ENCODE measurements around the gene PPP2R2D. TPM values are rescaled to one million over a fixed set of nuclear protein-coding genes. Genes with fewer than 3 reads are reported as not detected.

PPP2R2D gene
- polyA plus RNA-seq (ENCODE audit: insufficient read length in 4 of 4), result 10 to 100 TPM; 43.2 to 52.5 (median 45.3) TPM

DNA sequence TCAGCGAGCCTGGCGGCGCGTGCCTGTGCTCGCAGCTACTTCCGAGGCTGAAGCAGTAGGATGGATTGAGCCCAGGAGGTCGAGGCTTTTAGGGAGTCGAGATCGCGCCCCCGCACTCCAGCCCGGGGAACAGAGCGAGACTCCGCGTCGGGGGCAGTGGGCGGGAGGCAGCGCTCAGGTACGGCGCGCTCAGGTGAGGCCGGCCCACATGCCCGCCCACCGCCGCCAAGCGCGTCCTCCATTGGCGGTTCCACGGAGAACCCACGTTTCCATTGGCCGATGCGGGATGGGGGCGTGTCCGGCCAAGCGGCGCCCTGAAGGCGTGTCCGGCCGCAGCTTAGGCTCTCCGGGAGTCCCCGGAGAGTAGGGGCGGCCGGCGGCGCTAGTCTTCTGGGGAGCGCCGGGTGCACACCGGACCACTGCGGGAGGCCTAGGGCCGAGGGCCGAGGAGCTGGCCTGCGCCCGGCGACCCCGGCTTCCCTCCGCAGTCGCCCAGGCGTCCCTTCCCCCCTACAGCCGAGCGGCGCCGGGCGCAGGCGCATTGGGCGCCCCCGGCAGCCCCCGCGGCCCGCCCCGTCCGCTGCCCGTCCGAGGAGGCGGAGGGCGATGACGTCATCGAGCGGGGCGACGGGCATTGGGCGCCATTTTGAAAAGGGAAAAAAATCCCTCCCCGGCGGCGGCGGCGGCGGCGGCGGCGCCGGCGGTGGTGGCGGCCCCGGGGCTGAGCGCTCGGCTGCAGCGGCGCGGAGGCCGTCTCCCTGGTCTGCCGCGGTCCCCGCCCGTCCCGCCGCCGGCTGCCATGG lies at the start of gene PPP2R2D:
TSS of gene PPP2R2D (plus strand) at position 659 of the 803 bp plus-strand sequence. CDS start at position 800, 141 bp downstream.
- DNase-seq (ENCODE audit: low read depth in 4 of 4, low spot score in 3 of 4), result peak; percentile 87 to 90 (median 90)

DNA sequence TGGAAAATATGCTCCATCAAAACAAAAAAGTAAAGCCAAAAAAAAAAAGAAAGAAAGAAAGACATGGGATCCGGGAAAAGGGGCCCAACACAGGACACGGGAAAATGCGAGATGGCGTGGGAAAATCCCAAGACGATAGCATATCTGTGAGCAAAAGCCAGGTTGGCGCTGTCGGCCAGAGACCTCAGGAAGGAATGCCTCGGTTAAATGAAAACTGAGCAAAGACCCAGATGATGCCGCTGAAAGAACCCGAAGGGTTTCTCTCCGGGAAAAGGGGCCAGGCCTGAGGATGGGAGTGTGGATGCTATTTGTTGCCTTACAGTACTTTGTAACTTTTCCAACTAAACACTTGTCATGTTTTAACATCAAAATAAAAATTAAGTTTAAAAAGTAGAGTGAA lies 49.5 kb upstream of the PPP2R2D start:
- DNase-seq (ENCODE audit: low read depth in 4 of 4, low spot score in 3 of 4), result no peak

DNA sequence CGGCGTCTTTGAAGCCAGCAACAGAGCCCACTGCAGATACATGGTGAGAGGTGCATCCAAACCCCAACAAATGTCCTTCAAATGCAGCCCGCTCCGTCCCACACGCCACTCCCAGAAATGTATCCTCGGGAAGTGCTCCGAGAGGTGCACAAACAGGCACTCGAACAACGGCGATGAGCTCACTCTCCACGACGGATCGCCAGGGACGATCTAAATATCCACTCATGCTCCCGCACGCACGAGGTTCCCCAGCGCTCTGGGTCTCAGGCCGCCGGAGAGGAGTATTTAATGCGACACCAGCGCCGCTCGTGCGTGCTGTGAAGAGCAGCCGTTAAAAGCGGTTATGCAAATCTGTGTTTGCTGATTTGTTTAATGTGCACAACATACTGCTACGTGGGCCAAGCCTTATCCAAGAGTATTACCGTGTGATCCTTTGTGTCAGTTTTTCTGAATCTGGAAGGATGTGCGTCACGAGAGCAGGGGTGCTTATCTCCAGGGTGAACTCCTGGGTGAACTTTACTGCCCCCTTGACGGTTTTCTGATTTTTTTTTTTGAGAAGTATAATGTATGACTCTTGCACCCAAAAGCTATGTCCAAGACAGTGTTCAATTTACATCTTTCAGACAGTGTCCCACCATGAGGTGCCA lies 48.5 kb upstream of the PPP2R2D start:
- no peak for DNase-seq (ENCODE audit: low read depth in 4 of 4, low spot score in 3 of 4)

DNA sequence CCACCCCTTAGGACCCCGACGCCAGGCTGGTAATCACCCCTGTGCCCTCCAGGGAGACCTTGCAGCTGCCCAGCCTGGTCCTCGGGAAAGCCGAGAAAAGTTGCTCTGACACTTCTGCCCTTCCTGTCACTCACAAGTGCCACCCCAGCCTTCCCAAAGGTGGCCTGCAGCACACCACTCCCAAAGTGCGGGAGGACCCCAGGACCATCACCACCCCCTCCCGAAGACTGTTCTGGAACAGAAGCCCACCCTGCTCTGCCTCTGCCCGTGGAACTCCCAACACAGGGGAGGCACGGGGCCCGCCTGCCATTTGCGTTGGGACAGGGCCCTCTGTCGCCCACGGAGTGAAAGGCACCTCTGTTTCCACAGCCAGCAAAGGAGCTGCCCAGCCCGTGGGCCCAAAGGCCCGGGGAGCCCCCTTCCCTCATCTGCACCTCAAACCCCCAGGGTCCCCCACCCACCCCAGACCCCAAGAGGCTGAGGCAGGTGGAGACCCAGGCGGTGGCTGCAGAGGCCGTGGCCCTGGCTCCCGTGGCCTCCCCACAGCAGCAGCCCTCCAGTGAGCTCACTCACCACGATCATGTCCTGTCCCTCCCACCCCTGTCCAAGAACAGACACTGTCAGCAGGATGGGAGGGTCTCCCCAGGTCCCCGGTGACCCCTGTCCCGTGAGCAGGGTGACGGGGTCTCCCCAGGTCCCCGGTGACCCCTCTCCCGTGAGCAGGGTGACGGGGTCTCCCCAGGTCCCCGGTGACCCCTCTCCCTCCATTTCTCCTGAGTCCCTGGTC lies 47.8 kb upstream of the PPP2R2D start:
- DNase-seq (ENCODE audit: low read depth in 4 of 4, low spot score in 3 of 4), result no peak

DNA sequence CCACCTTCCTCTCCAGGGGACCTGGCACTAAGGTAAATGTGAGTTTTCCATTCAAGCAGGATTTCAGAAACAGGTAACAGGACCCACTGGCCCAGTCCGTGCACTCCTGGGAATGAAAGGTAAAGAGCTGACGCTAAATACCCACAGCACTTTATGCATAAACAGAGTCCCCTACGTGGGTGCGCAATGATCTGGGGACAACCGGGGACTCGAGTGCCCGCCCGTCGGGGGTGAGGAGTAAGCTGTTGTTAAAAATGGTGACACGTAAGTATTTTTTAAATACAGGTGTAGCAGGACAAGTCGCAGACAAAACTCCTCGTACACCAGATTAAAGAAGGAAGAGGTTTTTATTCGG lies 47.2 kb upstream of the PPP2R2D start:
- no peak for DNase-seq (ENCODE audit: low read depth in 4 of 4, low spot score in 3 of 4)

DNA sequence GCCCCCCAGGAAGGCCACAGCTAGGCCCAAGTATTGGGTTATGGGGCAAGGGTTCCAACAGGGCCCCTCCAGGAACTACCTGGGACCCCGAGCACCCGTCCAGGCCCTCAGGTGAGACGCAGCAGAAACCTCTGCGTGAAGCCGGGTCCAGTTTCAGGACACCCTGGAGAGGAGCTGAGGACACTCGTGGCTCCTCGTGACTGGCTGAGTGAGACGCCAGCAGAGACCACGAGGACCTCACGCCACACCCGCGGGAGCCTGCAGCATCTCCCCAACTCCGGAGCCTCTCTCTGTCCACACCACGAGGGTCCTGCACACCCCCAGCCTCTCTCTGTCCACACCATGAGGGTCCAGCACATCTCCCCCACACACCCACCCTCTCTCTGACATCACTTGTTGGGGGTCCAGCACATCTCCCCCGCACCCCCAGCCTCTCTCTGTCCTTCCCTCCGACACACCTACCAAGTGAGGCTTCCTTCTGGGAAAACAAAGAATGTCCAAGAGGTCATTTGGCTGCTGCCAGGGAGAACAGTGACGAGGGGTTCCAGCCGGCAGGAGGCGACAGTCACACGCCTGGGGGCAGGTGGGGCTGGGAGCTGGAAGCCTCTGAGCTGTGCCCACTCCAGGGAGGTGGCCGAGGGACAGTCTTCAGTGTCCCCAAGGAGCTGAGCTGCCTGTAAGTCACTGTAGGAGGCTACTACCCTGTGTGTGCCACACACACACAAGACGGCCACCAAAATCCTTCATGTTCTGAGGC lies 46.1 kb upstream of the PPP2R2D start:
- DNase-seq (ENCODE audit: low read depth in 4 of 4, low spot score in 3 of 4), result no peak

DNA sequence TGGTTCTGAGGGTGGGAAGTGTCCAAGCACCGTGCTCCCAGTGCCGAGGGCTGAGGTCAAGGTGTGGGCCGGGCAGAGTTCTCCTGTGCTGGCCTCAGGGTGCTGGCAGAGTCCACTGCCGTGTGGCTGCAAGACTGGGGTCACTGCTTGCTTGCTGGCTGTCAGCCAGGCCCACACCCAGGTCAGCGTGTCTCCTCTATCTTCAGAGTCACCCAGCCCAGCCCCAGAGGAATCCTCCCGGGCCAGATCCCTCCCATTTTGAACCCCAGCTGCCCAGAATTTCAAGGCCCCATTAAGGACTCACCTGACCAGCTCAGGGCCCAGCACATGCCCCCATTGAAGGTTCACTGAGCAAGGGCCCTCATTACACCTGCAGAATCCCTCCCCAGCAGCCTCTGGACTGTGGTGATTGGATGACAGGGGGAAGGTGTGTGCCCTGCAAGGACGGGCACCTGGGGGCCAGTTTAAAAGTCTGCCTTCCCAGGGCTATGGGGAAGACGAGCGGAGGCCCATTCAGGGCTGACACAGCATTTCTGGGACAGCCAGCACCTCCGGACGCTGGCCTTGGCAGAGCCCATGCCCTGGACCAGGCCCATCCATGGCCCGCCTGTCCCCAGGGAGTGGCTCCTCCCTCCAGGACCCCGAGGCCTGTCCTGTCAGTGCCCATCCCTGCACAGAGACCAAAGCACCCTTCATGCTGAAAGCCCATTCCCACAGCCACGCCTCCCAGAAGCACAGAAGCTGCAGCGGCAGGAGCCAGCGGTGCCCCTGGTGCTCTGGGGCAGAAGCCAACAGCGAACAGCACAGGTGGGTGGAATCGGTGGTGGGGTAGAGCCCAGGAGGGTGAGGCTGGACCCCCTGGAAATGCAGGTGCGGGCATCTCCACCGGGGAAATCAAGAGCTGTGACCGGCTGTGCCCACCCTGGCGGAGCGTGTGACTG lies 45.1 kb upstream of the PPP2R2D start:
- DNase-seq (ENCODE audit: low read depth in 4 of 4, low spot score in 3 of 4), result no peak

DNA sequence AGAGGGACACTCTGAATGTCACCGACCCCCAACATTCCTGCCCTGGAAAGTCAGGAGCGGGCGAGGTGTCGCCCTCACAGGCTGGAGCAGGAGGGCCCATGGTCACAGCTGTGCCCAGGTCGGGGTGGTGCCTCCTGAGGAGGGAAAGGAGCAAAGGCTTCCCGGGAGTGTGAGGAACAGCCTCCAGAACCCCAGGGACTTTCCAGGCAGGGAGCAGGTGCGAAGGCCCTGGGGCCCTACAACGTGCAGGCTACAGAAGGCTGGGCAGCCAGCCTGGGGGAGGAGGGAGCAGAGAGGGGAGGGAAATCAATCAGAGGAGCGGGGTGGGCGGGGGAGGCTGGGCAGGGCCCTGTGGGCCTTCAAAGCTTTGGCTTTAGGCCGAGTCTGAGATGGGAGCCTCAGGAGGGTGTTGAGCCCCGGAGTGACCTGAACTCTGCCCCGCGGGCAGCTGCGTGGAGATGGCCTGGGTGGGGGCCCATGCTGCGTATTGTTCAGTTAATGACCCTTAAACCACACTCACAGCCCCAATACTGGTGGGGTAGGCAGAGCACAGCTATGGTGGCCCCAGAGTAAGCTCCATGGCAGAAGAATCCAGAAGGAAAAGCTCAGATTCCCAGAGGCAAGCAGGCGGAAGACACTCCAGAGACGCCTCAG lies 44.2 kb upstream of the PPP2R2D start:
- DNase-seq (ENCODE audit: low read depth in 4 of 4, low spot score in 3 of 4), result no peak

DNA sequence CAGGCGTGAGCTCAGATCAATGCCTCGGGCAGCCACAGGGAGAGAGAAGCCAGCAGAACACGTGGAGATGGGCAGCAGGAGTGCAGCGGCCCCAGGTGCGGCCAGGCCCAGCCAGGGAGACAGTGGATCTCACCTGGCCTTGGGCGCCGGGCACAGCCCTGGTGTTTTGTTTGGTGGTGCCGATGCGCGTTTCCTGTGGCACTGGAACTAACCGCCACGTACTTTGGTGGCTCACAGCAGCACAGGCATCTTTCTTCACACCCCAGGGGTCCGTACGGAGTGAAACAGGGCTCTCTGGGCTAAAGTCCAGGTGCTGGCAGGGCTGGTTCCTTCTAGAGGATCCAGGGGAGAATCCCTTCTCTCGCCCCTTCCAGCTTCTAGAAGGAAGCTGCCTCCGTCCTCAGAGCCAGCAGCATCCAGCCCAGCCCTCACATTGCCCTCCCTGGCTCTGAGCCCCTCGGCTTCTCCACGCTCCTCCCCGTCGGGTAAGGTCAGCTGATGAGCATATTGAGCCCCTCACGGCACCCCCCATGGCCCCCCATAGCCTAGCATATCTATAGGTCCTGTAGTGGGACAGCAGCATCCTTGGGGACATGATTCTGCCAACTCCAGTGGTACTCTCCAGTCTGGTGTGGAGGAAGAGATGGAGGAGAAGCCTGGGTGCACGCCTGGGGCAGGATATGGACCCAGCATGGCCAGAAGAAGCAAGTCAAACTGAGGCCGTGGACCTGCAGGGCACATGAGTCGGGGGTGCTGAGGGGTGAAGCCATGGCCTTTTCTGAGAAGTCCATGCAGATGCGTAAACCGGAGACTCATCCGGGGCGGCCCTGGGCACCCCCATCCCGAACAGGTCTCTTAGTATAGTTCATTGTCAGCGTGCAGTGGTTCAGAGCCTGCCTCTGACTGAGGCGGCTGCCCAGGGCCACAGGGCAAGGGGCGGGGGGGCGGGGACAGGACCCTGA lies 43.4 kb upstream of the PPP2R2D start:
- DNase-seq (ENCODE audit: low read depth in 4 of 4, low spot score in 3 of 4), result no peak

DNA sequence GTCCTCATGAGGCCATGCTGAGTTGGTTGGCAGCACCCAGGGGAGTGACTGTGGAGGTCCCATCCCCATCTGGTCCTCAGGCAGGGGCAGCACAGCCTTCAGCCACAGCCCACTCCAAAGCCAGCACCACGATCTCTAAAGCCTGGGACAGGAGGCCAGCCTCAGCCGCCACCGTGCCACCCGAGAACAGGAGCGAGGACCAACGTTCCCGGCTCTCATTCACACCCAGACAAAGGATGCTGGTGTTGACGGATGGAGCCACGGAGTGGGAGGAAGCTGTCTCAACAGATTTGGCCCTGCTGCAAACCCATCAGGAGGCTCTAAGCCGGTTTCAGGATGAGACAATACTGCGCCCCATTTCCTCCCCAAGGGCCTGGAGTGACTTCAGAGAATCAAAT lies 42.7 kb upstream of the PPP2R2D start:
- no peak for DNase-seq (ENCODE audit: low read depth in 4 of 4, low spot score in 3 of 4)

DNA sequence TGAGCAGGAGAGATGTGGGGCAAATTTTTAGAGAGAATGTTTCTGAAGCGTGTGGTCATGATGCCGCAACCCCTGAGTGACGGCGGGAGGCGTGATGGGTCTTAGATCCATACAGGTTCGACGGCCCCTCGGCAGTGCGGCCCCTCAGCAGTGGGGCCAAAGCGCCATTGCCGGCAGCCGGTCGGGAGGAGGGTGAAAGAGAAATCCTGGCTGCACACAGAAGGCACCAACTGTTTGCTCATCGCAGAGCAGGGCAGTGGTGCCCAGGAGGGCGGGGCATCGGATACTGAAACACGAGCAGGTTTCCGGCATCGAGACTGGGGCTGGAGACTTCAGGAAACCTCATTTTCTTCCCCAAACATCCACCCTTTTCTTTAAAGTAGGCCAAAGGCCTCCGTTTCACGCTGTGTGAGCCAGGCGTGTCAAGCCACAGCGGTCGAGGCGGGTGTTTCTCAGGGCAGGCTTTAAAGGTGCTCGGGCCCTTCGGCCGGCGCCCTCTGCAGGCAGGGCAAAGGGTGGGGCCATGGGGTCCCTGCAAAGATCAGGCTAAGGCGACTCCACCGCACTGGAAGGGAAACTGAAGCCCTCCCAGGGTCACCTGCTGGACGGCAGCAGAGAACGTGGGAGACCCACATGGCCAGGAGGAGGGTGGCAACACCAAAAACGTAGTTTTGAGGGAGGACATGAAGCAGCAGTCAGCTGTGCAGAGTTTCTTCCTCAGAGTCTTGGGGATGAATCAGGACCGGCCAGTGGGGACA lies 42.0 kb upstream of the PPP2R2D start:
- no peak for DNase-seq (ENCODE audit: low read depth in 4 of 4, low spot score in 3 of 4)

DNA sequence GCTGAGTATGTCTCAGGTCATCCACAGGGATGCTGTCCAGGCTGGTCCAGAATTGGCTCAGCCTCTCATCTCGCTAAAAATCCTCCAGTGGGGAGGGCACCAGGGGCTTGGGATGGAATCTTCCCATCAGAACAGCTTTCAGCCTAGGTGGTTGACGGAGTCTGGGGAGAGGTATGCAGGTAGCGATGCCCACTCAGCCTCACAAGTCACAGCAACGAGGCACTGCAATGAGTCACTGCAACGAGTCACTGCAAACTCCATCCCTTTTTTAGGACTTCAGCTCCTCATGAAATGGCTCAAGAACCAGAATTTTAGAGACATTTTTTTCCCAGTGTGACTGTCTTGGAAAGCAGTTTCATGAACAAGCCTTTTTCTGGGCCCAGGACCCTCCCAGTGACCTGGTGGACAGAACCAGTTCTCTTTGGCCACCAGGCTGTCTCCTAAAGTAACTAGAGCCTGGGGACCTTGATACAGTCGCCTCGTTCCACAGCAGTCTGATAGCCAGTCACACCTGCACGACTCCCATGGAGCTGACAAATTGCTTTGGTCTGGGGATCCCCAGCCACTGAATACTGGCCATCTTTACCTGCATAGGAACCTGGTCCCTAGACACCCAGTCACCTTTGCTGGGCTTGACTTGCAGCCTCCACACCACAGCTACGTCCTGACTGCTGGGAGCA lies 41.3 kb upstream of the PPP2R2D start:
- DNase-seq (ENCODE audit: low read depth in 4 of 4, low spot score in 3 of 4), result no peak

DNA sequence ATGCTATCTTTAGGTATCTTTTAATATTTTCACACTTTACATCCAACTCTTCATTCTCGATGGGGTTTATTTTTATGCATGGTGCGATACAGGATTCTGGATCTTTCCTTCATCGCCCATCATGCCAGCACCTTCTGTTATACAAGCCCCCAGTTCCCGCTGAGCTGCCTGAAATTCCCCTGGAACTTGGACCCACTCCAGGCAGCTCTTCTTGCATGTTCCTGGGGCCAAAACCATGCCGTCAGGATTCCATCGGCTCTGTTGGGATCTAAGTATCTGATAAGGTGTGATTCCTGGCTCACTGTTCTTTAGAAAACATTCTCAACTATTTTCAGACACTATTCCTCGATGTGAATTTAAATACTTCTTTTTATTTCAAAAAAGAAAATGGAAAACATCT lies 40.5 kb upstream of the PPP2R2D start:
- DNase-seq (ENCODE audit: low read depth in 4 of 4, low spot score in 3 of 4), result no peak

DNA sequence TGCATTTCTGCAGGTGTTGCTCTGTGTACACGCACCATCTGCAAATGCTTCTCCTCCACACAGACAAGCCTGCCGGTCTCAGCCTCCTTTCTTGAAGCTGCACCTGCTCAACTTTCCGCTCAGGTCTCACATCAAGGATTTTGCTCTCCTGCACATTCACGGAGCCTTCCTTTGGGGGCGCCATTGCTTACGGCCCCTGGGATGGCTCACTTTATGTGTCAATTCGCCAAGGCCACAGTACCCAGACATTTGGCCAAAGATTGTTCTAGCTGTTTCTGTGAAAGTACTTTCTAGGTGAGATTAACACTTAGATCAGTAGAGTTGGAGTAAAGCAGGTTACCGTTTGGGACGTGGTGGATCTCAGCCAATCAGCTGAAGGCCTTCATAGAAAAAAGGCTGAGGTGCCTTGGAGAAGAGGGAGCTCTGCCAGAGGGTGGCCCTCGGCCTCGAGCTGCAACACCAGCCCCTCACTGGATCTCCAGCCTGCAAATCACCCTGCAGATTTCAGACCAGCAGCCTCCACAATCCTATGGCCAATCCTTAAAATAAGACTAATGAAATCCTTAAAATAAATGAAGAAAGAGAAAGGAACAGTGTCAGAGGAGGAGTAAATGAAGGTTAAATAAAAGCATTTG lies 39.9 kb upstream of the PPP2R2D start:
- DNase-seq (ENCODE audit: low read depth in 4 of 4, low spot score in 3 of 4), result no peak

DNA sequence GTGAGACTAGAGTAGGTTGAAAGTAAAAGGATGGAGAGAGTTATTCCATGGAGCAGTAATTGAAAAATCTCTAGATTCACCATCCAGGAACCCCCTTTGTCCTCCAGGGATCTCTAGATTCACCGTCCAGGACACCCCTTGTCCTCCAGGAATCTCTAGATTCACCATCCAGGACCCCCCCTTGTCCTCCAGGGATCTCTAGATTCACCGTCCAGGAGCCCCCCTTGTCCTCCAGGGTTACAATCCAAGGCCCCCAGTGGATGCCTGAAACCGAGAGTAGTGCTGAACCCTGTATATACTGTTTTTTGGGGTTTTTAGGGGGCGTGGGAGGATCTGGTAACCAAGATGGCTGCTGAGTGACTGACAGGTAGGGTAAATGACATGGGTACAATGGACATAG lies 38.3 kb upstream of the PPP2R2D start:
- no peak for DNase-seq (ENCODE audit: low read depth in 4 of 4, low spot score in 3 of 4)

DNA sequence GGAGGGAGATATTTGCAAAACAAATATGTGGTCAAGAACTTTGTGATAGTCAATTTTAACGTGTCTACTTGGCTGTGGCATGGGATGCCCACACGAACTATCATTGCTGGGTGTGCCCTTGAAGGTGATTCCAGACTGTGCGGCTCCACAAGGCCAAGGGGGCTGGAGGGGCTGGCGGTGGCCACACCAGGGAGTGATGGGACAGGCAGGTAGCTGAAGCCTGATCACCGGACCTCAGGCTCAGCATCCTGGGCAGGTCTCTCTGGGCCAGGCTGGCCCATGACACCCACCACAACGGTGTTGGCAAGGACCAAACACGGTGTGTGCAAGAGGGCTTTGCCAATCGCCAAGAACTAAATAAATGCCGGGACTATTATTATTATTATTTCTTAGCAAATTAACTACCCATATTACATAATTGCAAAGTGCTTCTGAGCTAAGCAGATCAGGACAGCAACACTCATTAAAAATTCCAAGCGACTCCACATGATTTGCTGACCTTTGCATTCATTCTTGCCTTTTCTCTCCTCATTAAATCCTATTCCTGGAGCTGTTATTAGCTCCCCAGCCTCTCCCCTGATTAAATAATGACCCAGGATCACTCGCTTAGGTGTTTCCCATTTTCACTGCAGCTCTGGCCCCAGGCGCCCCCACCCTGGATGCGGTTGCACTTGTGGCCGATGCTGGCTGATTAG lies 35.4 kb upstream of the PPP2R2D start:
- DNase-seq (ENCODE audit: low read depth in 4 of 4, low spot score in 3 of 4), result no peak
